NCI-H526 treated with DMSO at 0.1 percent for 48 hours (cell line): ENCODE measurements around the gene BTBD1.

Experiments
- DNase-seq: peaks from one replicate; lab custom pipeline; 2025; lab: John Stamatoyannopoulos, UW

BTBD1 gene

DNA sequence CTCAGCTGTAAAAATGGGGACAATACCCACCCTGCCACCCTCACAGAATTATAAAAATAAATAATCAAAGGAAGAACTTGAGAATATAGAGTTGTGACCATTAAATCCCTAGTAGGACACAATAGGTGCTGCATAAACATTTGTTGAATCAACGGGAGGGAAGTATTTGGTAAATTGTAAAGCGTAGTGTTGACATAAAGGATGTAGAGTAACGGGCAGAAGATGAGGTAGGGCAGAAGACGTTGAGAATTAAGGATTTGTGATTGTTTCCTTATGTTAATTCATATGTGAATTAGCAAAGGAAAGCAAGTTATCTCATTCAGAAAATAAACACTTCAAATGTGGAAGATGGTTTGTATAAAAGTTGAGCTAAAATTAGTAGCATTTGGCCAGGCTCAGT lies 73.9 kb downstream of the BTBD1 start:
- DNase-seq, result no peak

DNA sequence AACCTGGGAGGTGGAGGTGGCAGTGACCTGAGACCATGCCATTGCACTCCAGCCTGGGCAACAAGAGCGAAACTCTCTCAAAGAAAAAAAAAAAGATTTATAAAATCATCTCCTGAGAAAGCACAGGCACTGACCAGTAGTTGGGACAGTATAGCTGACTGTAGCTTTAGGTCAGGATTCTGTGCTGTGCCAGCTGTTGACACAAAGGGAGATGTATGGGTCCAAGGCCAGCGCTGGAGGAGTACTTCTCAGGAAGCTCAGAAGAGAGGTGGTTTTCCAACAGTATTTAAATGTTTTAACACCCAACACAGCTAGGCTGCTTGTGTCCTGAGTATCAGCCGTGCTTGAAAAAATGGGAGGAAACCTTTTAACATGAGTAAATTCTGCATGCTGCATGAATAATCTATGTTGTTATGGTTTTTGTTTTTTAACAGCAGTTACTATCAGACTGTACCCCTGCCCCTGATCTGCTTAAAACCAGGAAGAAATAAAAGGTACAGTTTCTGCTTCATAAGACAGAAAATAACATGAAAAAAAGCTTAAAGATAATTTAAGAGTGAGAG lies 74.5 kb downstream of the BTBD1 start:
- no peak for DNase-seq

DNA sequence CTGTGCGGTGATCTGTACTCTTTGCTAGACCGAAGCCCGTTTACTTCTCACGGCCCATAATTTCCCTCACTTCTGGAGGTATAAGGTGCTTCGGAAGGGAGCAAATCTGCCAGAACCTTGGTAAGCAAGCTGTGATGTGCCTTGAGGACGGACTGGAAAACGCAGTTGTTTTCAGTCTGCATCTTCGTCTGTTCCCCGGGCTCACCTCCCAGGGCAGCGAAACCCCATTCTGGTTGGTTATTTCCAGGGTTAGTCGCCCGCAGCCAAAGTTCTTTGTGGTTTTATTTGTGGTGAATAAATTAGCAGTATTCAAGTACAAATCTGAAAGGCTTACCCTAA lies 80.6 kb downstream of the BTBD1 start:
- no peak for DNase-seq

DNA sequence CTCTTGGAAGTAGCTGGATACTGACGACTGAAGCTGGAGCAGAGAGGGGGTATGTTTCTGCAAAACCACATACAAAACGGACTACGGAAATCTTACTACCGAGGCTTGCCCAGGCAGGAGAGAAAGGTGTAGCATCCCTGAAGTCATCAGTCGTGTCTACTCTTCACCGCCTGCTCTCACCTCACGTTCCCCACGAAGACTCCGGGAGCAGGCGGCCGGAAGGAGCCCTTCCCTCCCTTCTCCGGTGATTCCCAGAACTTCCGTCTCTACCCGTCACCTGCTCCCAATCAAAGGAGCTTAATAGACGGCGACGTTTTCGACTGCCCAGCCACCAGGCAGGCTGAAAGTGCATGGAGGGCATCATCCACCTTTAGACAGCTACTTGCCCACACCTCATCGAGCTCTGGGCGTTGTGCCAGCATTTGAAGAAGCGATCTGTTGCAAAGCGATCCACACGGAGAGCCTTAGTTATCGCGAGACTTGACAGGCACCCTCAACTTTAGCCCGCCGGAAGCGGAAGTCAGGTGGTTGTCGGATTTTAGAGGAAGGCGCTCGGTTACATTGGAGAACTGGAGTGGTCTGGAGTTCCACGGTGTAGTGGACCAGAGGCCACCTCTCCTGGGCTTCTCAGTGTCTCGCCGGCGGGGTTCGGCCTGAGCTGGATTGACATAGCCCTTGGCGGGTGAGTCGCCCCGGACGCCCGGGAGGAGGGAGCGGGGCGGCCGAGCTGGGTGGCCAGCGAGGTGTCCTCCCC lies 81.2 kb downstream of the BTBD1 start, which contains the start of gene RAMAC:
TSS of gene RAMAC (plus strand) at position 523 of the 754 bp plus-strand sequence. CDS start 2,809 bp downstream, outside the sequence.
- peak; percentile 90 for DNase-seq

DNA sequence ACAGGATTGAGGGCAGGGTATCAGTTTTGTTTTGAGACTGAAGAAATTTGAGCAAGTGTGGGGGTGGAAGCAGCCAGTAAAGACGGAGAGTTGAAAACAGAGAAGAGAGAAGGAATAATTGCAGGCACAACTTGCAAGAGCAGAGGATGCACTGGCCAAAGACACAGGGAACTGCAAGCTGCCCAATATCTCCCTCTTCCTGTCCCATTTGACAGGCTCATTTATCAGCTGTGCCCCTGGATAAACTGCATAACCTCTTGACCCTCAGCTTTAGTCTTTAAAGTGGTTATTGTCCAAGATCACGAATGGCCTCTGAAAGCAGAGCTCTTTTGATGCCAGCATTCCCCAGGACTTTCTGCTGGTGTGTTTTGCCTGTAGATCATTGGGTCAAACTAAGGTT lies 86.1 kb downstream of the BTBD1 start:
- DNase-seq, result no peak

DNA sequence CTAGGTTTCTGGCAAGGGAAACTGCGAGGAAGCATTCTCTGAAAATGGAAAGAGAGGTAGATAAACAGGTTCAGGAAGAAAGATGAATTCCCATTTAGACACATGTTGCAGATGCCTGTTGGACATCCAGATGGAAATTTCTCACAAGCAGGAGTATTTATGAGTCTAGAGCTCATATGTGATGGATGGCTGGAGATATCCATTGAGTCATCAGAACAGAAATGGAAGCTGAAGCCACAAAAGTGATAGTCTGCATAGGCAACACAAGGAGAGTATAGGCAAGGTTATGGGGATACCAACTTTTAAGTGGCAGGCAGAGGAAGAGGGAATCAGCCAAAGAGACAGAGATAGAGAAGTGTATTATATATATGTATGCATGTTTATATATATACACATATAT lies 87.3 kb downstream of the BTBD1 start:
- DNase-seq, result no peak

DNA sequence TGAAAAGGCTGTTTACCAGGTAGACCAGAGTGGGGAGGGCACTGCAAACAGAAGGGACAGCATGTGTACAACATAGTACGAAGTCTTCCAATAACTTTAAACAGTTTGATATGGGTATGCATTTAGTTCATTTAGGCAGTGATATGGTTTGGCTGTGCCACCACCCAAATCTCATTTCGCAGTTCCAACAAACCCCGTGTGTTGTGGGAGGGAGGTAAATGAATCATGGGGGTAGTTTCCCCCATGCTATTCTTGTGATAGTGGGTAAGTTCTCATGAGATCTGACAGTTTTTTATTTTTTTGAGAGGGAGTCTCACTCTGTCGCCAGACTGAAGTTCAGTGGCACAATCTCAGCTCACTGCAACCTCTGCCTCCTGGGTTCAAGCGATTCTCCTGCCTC lies 88.6 kb downstream of the BTBD1 start:
- DNase-seq, result no peak

DNA sequence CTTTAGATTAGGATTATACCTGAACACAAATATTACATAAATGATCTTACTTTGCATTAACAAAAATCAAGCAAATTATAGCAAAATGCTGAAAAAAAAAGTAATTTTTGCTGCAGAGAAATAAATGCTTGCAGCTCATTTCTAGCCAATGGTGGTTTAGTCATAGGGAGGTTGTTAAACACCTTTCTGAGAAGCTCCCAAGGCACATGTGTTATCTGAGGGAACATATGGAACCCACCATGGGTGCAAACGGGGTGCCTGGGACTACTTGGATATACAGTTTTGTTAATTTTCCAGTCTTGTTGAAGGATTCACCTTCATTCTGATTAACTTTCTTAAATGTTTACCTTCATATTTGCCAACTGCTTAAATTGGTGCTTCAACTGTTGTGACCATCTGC lies 90.0 kb downstream of the BTBD1 start:
- no peak for DNase-seq

DNA sequence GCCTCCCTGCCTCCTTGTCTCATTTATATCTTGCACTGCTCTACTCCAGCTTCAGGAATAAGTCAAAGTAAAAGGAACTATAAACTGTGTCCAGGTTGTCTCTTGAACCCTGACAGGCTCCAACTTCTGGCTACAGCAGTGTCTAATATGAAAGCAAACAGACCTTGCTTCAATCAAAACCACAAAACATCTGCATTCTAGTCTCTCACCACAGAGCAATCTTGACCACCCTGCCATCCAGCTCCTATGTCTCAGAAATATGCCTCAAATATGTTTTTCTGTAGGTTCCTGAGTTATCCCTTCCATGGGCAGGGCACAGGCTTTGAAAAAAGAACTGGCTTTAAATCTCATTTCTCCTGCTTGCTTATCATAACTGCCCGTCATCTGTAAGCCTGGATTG lies 94.1 kb downstream of the BTBD1 start:
- DNase-seq, result no peak

DNA sequence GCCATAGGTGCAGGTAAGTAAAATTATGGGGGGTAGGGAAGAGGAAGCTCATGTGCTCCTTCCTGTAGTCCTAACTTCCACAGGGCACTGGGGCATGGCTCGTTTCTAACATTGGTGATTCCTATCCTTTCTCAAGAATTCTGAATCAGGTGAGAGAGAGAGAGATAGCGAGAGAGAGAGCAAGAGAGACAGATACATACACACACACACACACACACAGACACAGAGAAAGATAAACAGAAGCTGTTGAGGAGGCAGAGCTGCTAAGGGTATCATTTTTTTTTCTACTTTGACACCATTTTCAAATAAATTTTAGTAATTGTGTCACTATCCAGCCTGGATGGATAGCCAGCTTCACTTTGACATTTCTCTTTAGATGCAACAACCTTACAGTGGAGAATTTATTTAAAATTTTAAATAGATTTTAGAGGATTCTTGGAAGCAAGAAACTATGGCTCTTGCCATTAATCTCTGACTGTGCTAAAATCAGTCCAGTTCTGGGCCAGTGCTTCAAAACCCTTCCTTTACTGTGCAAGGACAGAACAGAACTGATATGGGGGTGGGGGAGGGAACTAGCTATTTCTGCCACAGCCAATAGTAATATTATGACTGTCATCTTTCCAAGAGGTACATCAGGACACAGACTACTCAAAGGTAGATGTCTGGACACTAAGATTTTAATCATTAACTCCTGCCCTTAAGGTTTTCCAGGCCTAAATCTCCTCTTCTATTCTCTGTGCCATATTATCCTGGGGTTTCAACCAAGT lies 95.7 kb downstream of the BTBD1 start:
- no peak for DNase-seq

DNA sequence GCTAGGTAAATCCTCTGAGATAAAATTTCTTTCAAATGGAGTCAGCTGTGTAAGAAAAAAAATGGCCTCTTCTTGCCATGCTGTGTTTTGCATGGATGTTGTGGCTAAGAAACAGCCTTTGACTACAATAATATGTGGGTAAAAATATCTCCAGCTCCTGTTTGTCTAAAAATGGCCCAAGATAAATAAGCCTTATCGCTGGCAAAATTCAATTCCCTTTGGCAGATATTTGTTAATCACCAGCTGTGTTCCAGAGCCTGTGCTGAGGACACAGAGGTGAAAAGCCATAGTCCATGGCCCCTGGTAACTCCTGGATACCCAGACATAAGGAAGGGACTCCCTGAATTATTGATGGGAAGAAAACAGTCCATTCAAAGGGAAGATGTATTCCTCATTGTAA lies 96.4 kb downstream of the BTBD1 start:
- no peak for DNase-seq

DNA sequence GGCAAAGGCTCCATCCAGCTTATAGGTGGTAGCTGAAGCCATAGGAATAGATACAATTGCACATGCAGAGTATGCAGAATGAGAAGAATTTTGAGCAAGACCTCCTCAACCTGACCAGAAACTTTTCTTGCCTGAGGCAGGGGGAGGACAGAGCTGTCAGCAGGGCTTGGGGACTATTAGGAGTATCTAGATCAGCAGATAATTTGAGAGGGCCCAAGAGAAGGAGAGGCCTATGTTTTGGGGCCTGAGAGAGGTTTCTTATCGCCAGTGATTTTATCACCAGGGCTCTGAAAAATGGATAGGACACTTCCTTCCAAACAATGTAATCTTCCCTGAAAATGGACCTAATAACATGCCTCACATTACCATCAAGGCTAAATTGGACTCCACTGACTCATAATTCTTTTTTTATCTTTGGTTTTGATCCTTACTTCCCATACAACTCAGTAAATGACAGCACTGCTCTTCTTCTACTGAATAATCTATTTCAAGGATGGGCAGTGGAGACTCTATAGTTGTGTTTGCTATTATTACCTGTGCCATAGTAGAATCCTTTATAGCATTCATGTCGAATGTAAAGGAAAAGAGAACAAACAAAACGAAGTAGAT lies 96.9 kb downstream of the BTBD1 start:
- no peak for DNase-seq

DNA sequence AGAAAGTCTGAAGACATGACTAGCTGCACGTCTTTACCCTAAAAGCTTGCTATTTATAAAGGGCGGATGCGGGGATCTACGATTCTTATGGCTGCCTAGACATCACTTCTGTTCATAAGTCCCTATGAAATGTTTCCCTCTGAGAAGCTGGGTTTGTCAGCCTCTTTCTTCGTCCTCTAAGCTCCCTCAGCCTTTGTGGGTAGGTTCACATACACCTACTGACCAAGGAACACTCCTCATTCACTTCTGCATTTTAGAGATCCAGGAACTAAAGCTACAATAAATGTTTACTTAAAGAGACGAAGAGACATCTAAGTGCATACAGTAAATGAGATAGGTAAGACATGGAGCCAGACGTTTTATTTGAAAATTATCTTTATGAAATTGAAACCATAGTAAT lies 97.7 kb downstream of the BTBD1 start:
- no peak for DNase-seq

DNA sequence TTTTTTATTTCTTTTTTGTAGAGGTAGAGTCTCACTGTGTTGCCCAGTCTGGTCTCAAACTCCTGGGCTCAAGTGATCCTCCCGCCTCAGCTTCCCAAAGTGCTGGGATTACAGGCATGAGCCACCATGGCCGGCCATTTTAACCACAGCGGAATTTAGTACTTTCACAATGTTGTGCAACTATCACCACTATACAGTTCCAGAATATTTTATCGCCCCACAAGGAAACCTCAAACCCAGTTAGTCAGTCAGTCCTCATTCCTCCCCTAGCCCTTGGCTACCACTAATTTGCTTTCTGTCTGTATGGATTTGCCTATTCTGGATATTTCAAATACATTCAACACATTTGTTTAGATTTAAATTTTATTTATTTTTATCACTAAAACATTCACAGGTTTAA lies 99.0 kb downstream of the BTBD1 start:
- no peak for DNase-seq

DNA sequence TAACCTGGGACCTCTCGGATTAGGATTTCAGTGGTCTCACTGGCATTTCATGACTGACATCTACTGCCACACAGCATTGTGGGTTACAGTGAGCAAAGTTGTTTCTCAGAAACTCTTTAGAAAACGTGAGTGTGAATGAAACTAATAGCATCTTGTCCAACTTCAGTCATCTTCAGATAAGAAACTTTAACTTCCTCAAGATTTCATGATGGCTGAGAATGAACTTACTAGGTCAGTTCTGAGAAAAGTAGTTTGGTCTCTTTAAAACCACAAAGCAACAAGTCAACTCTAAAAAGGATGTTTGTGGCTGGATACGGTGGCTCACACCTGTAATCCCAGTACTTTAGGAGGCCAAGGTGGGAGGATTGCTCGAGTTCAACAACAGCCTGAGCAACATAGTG lies 100.4 kb downstream of the BTBD1 start:
- DNase-seq, result no peak
